Thyroid gland (tissue), 4 donors: Measurements from ENCODE around the gene NPDC1.

Experiments
- POLR2A ChIP-seq, 2 donors: fragments of 450-650 bp; IDR thresholded peaks; one replicate each; pipeline ENCODE4 v1.6.1; 2017; ENCODE audit warnings: antibody characterized with exemption in 2 of 2, mild to moderate bottlenecking in 2 of 2, moderate library complexity in 1 of 2
- TF ChIP-seq, protein P1 (sequence below), 6 experiments: fragments of 200-600 bp in 3 of 6; fragments of 450-650 bp in 3 of 6; sonication (generic) in 3 of 6; IDR thresholded peaks; one replicate each; pipeline ENCODE4 v1.5.1; 2016 to 2019; ENCODE audit warnings: antibody characterized with exemption in 6 of 6, mild to moderate bottlenecking in 2 of 6, inconsistent platforms in 1 of 6, moderate library complexity in 1 of 6

DNA sequence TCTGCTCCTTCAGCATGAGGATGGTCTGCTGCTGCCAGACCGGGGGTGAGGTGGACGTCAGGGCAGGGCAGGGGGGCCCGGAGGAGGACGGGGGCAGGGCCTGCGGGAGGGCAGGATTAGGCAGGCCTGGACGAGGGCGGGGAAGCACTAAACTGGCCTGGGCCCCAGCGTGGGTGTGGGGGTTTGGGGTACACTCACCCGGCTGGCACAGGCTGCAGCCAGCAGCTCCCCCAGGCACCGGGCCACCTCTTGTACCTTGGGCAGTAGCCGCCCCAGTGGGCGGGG lies 18.8 kb upstream of the NPDC1 start:
- TF ChIP-seq, protein P1, sequence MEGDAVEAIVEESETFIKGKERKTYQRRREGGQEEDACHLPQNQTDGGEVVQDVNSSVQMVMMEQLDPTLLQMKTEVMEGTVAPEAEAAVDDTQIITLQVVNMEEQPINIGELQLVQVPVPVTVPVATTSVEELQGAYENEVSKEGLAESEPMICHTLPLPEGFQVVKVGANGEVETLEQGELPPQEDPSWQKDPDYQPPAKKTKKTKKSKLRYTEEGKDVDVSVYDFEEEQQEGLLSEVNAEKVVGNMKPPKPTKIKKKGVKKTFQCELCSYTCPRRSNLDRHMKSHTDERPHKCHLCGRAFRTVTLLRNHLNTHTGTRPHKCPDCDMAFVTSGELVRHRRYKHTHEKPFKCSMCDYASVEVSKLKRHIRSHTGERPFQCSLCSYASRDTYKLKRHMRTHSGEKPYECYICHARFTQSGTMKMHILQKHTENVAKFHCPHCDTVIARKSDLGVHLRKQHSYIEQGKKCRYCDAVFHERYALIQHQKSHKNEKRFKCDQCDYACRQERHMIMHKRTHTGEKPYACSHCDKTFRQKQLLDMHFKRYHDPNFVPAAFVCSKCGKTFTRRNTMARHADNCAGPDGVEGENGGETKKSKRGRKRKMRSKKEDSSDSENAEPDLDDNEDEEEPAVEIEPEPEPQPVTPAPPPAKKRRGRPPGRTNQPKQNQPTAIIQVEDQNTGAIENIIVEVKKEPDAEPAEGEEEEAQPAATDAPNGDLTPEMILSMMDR (IDR thresholded peaks at IDR 0.05), result no peak
- TF ChIP-seq POLR2A (IDR thresholded peaks at IDR 0.05), result no peak
